ENCODE measurements around the gene SHANK2.

The SHANK2 gene

GRCh38 chr11:71222318-71223080 lies 29.9 kb downstream of the SHANK2 start:
- DNase-seq (ENCODE audit: low spot score), result no peak

DNA sequence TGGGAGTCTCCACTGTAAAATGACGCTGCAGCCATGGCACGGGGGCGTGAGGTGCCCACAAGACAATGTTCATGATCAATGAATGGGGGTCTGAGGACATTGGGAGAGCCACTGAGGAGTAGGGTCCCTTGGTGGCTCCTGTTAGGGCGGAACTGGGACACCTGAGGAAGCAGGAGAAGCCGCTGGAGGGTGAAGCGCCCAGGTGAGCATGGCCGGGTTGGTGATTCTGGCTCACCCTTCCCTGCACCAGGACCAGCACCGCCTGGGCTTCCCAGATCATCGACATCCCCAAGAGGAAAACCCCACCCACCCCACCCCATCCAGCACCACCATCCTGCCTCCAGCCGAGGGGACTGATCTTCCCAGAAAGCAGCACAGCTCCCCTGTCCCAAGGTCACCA lies 30.6 kb downstream of the SHANK2 start:
- DNase-seq (ENCODE audit: low spot score), result no peak

- no peak for DNase-seq (ENCODE audit: low spot score)
Measured at GRCh38 chr11:71221201-71221600, 31.2 kb downstream of the SHANK2 start.

DNA sequence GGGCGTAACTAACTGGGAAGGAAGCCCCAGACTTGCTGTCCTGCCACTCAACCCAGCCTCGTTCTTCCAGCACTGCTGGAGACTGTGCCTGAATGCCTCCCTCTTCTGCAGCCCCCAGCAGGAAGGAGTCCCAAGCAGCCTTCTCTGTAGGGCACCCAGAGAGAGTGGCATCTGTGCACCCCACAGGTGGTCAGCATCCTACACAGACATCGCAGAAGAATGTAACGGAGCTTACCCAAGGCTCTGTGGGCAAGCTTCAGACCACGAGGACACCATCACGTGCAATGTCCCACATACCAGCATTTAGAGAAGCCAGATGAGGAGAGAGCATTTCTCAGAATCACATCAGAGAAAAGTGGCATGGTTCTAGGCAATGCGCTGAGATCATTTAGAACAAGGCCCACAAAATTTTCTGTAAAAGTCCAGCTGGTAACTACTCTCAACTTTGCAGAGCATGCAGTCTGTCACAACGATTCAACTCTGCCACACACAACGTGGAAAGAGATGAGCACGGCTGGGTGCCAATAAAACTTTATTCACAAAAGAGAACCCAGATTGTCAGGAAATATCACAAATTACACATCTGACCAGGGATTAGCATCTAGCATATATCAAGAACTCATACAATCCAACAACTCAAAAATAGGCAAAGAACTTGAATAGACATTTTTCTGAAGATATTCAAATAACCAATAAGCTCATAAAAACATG lies 33.4 kb downstream of the SHANK2 start:
- DNase-seq (ENCODE audit: low spot score), result no peak

- DNase-seq (ENCODE audit: low spot score), result no peak
Measured at GRCh38 chr11:71215425-71215965, 36.9 kb downstream of the SHANK2 start.

DNA sequence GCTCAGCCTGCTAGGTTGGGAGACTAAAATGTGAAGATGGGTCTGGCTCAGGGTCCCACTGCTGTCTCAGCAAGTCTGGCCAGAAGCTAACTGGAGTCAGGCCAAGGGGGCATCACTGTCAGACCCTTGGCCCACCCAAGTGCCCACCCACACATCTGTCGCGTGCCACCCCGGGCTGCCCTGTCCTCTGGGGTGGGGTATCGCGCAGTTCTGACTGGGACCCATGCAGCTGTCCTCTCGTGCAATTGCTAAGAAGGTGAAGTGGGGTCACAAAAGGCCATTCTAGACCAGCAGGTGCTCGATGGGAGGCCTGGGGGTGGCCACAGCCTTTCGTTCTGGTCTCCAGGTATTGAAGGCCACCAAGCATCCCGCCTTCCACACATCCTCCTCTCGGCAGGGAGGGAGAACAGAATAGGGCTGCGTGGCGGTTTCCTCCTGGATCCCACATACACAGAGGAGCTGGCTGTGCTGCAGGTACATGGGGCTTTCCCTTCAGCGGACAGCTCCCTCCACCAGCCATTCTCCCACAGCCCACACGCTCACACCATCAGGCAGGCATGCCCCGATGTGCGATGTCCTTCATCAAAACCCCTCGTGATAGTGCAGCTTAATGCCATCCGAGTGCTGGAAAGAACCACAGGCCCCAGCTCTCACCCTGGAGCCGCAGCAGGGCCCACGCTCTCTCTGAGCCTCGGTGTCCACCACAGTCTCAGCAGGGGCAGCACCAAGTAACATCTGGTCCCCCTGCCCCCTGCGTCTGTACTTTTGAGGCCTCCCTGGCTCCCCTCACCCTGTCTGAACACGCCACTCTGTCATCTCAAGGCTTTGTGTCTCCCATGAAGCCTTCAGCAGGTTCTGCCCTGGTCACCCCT lies 37.6 kb downstream of the SHANK2 start:
- DNase-seq (ENCODE audit: low spot score), result no peak

GRCh38 chr11:71213696-71214552 lies 38.5 kb downstream of the SHANK2 start:
- no peak for DNase-seq (ENCODE audit: low spot score)

- DNase-seq (ENCODE audit: low spot score), result no peak
Measured at GRCh38 chr11:71212871-71213559, 39.4 kb downstream of the SHANK2 start.

- no peak for DNase-seq (ENCODE audit: low spot score)
Measured at GRCh38 chr11:71211631-71212030, 40.7 kb downstream of the SHANK2 start.

DNA sequence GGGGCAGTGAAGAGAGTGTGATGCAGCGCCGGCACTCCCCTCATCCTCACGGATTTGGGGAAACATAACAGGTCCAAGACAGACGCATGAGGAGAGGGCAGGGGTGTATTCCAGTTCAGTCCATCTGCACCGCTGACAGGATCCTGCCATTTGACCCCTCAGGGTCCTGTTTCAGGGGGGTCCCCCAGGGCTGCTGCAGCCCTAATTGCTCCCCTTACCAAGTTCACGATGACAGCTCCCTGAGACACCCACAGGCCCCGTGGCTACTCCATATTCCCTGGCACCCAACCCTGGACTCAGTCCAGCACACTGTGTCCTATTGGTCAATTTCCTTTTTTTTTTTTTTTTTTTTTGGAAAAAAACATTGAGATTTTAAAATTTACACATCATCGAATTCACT lies 41.5 kb downstream of the SHANK2 start:
- DNase-seq (ENCODE audit: low spot score), result no peak

GRCh38 chr11:71209656-71210055 lies 42.7 kb downstream of the SHANK2 start:
- DNase-seq (ENCODE audit: low spot score), result no peak

- no peak for DNase-seq (ENCODE audit: low spot score)
Measured at GRCh38 chr11:71209181-71209580, 43.2 kb downstream of the SHANK2 start.

DNA sequence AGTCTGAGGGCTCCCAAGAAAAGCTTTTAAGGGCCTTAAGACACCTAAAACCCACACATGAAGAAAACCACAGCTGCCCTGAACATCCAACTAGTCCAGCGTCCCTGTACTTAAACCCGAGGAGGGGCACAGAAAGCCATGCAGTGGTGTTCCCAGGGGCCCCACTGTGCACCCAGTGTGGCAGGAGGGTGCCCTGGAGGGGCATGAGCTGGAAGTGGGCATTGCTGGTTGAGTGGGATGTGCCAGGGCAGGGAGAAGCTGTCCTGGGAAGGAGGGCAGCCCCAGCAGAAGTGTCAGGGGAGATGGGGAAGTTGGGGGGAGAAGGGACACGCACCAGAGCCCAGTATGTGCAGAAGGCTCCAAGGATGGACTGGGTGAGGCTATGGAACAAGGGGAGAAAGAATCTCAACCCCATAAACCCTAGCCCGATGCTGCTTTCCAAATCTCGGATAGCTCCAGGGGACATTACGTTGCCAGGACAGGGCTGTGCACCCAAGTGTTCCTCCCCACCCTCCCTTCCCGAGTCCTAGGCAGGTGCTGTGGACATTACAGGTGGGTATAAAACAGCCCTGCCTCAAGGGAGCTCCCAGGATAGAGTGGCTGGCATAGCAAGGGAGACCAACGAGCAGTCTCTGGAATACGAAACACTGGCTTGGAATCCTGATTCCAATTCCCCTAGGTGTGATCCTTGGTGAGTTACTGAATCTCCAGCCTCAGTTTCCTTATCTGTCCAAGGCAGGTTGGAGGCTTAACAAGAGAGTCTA lies 44.2 kb downstream of the SHANK2 start:
- DNase-seq (ENCODE audit: low spot score), result no peak

DNA sequence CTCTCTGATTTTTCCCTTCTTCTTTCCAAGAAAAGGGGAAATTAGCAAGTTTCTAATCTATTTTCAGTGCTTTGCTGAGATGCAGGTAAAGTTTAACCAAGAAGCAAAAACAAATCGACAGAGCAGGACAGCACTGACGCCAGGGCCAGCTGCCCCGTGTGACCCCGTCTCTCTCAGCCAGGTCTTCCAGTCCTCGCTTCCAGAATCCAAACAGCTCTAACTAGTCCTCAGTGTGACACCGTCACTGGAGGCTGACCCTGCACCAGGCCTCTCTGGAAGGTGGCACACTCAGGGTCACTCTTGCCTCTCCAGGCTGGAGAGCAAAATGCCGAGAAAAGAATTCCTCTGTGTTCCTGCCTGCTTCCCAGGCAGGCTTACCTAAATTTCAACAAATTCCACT lies 44.8 kb downstream of the SHANK2 start:
- DNase-seq (ENCODE audit: low spot score), result no peak

GRCh38 chr11:71206186-71206585 lies 46.2 kb downstream of the SHANK2 start:
- DNase-seq (ENCODE audit: low spot score), result no peak

GRCh38 chr11:71204748-71205664 lies 47.4 kb downstream of the SHANK2 start:
- no peak for DNase-seq (ENCODE audit: low spot score)

GRCh38 chr11:71204294-71204693 lies 48.1 kb downstream of the SHANK2 start:
- no peak for DNase-seq (ENCODE audit: low spot score)

DNA sequence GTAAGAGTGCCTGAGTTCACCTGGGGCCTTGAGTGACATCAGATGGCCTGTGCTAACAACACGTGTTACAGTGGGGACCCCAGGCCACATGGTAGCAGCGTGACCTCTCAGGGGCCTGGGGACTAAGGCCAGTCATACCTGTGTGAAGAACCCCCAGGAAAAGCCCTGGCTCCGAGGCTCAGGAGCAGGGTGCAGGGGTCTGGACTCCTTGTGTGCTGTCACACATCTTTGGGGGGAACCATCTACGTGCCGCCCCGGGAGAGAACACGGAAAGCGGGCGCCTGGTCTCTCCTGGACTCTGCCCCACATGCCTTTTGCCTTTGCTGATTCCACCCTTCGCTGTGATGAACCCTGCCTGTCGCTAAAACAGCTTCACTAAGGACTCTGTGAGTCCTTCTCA lies 48.7 kb downstream of the SHANK2 start:
- no peak for DNase-seq (ENCODE audit: low spot score)

GRCh38 chr11:71202966-71203365 lies 49.4 kb downstream of the SHANK2 start:
- no peak for DNase-seq (ENCODE audit: low spot score)

Data from hematopoietic multipotent progenitor cell treated with erythropoietin and hydrocortisone succinate and interleukin-3 and kit ligand, for 15 days (in vitro differentiated cells).